GM13977 (cell line): ENCODE measurements around the gene SLC66A2.

Experiments used
- DNase-seq: peaks from one replicate; pipeline ENCODE4 v3.0.0; 2012; ENCODE audit warnings: low spot score
- in situ Hi-C: fragments of 300-500 bp; cut with MboI; formaldehyde crosslinking; loops from one replicate; pipeline ENCODE4 v1.12.0; 2022; ENCODE audit warnings: low sequenced_read_pairs, low pct_unique_long_range_greater_than_20kb, mixed read lengths, inconsistent platforms; ENCODE audit not compliant: unreplicated experiment
- TF ChIP-seq, protein P1 (sequence below): IDR thresholded peaks from 2 replicates; pipeline ENCODE4 v1.5.1; 2012; ENCODE audit warnings: mild to moderate bottlenecking, control low read depth; ENCODE audit not compliant: insufficient read depth; ENCODE audit errors: extremely low read depth, missing control alignments

SLC66A2 gene

DNA sequence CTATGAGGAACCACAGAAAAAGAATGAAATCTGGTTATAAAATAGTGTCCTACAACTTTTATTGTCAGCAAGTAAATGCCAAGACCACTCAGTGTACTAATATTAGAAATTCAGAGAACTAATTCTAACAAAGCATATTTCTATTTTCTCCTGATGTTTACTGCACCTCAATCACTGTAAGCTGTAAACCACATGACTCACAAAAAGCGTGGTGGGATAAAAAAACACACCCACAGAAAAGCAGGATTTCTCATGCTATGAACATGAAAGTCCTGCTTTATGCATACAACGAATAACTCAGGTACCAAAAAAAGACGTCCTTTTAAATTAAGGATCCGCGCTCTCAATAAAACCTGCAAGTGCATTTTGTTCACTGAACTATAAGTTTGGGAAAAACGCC is 36.1 kb upstream of the SLC66A2 start:
- no peak for DNase-seq
- TF ChIP-seq, protein P1, sequence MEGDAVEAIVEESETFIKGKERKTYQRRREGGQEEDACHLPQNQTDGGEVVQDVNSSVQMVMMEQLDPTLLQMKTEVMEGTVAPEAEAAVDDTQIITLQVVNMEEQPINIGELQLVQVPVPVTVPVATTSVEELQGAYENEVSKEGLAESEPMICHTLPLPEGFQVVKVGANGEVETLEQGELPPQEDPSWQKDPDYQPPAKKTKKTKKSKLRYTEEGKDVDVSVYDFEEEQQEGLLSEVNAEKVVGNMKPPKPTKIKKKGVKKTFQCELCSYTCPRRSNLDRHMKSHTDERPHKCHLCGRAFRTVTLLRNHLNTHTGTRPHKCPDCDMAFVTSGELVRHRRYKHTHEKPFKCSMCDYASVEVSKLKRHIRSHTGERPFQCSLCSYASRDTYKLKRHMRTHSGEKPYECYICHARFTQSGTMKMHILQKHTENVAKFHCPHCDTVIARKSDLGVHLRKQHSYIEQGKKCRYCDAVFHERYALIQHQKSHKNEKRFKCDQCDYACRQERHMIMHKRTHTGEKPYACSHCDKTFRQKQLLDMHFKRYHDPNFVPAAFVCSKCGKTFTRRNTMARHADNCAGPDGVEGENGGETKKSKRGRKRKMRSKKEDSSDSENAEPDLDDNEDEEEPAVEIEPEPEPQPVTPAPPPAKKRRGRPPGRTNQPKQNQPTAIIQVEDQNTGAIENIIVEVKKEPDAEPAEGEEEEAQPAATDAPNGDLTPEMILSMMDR: no peak
- in situ Hi-C loops: no loop called here

DNA sequence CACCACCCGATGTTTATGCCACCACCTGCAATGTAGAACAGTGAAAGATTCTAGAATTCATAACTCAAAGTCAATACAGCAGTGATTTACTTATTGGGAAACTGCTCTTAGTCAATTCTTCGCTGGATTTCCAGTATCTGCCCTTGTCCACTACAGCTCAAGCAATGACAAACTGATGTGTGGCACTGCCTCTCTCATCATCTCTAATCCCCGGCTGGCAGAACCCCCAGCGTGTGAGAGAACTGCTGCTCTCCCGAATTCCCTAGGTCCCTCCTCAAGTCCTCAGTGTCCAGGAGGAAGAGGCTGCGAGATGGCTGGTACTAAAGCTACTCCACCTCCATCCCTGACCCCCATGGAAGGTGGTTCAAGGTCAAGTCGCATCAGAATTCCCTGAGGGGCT is 35.3 kb upstream of the SLC66A2 start:
- TF ChIP-seq, protein P1: no peak
- in situ Hi-C loops: no loop called here
- DNase-seq: no peak

DNA sequence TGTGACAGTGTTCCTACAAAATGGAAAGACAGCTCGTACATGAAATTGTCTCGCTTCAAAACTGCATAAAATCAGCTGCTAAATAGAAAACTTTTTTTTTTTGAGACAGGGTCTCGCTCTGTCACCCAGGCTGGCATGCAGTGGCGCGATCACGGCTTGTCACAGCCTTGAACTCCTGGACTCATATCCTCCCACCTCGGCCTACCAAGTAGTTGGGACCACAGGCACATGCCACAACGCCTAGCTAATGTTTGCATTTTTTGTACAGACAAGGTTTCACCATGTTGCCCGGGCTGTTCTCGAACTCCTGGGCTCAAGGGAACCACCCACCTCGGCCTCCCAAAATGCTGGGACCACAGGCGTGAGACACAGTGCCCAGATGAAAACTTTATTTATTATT is 33.7 kb upstream of the SLC66A2 start:
- in situ Hi-C loops: no loop called here
- TF ChIP-seq, protein P1: no peak
- no peak for DNase-seq

DNA sequence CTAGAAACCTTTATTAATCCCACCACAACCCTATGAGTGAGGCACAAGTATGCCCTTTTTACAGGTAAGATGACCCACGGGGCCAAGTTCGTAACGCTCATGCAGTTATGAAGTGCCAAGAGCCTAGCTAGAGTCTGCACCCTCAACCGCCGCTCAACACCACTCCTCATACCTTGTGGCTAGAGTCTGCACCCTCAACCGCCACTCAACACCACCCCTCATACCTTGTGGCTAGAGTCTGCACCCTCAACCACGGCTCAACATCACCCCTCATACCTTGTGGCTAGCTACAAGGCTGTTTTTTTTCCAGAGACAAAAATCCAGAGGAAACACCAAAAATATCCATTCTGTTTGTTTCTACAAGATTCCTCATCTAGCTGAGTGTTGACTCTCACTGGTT is 32.3 kb upstream of the SLC66A2 start:
- TF ChIP-seq, protein P1: no peak
- no peak for DNase-seq
- in situ Hi-C loops: no loop called here

DNA sequence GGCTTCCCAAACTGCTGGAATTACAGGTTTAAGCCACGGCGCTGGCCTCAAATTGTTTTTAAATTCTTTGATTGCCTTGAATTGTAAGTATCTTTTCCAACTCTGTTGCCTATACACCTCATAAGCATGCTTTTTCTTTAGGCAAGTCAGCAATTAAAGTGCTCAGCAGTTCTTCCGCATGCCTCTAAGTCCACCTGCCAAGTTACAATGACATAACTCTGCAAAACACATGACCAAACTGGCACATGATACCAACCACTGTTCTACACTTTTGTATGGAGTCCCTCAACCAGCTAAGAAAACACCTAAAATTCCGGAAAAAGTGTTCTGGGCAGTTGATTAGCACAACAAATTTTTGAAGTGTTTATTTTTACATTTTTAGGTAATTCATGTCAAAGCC is 31.8 kb upstream of the SLC66A2 start:
- no peak for DNase-seq
- TF ChIP-seq, protein P1: no peak
- in situ Hi-C loops: no loop called here

DNA sequence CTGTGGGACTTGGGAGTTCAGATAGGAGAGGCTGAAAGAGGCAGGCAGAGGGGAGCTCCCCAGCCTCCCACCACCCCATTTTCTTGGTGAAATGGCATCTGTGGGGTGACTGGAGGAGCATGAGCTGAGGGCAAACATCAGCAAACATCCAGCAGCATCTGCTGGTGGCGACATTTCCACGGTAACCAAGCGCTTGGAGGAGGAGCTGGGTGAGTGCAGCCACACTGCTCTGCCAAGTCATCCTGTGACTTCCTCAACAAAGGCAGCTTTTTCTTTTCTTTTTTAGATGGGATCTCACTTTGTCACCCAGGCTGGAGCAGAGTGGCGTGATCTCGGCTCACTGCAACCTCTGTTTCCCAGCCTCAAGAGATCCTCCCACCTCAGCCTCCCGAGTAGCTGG is 31.3 kb upstream of the SLC66A2 start:
- in situ Hi-C loops: no loop called here
- DNase-seq: no peak
- TF ChIP-seq, protein P1: no peak

DNA sequence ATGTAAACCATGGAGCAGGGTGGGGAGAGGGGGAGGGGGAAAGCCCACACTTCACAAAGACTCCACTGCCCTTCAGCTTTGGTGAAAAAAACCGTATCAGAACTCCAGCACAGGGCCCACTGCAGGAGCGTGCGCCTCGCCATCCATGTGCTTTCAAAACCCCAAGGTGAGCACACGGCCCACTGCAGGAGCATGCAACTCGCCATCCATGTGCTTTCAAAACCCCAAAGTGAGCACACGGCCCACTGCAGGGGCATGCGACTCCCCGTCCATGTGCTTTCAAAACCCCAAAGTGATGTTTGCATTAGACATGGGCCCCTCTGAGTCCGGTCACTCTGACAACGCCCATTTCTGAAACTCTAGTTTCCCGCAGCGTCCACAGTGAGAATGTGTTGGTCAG is 29.1 kb upstream of the SLC66A2 start:
- DNase-seq: no peak
- in situ Hi-C loops: no loop called here
- TF ChIP-seq, protein P1: no peak
